AG04450 (cell line): ENCODE measurements around the gene STKLD1. TPM values are rescaled to one million over a fixed set of nuclear protein-coding genes. Genes with fewer than 3 reads are reported as not detected.
"Not testable (repeated sequence)": the region's sequence is repeated elsewhere in the genome, so short reads cannot be mapped to it uniquely, and the experiment has no call there.

ENCODE experiments used
- CTCF ChIA-PET: fragments of 300-600, 350-600 bp; formaldehyde crosslinking; extraction: SDS; loops from one replicate; lab custom pipeline; 2022; ENCODE audit warnings: antibody characterized with exemption, inconsistent platforms; lab: Charles Lee
- POLR2A ChIA-PET: fragments of 350-600 bp; formaldehyde crosslinking; extraction: SDS; loops from one replicate; lab custom pipeline; 2021; ENCODE audit warnings: antibody characterized with exemption, inconsistent platforms; lab: Yijun Ruan, JAX
- DNase-seq: peaks from one replicate; pipeline ENCODE4 v3.0.0-alpha.2; 2011; ENCODE audit warnings: low read depth, low spot score
- H3K27ac ChIP-seq: one replicate; pipeline ENCODE4 v1.5.1; 2012; ENCODE audit warnings: low read depth, low read length, control low read depth
- H3K27me3 ChIP-seq: one replicate; pipeline ENCODE4 v1.6.0; 2012; ENCODE audit warnings: low read length; ENCODE audit not compliant: control insufficient read depth, insufficient read depth
- H3K4me3 ChIP-seq: 2 replicates; pipeline ENCODE4 v1.5.1; 2011; ENCODE audit warnings: mild to moderate bottlenecking, low read depth, low read length, control low read depth
- H3K9me3 ChIP-seq: 2 replicates; pipeline ENCODE4 v1.5.1; 2012; ENCODE audit warnings: low read length; ENCODE audit not compliant: control insufficient read depth, insufficient read depth
- polyA plus RNA-seq: library from polyadenylated mRNA; depleted of rRNA; stranded (reverse); fragments of >200 nt; gene quantifications from 2 replicates; pipeline ENCODE4 v1.2.3, GENCODE V29; 2011
- TF ChIP-seq, protein P1 (sequence below): IDR thresholded peaks from 2 replicates; pipeline ENCODE4 v1.5.1; 2011; ENCODE audit warnings: low read depth, low read length, control low read depth, inconsistent platforms

STKLD1 gene
- polyA plus RNA-seq, 1 experiment, result 0.95 TPM

DNA sequence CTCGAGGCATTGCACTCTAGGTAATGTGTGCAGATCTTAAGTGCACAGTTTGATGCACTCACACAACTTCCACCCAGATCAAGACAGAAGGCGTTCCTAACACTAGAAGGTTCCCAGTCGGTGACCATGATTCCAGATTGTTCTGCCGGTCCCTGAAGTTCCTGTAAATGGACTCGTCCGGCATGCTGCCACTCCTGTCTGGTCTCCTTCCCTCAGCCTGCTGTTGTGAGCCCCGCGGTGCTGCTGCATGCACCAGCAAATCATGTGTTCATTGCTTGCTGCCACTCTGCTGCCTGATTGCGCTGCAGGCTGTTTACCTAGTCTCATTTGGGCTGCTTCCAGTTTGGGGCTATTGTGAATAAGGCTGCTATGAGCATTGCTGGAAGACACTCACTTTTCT lies 11.5 kb downstream of the STKLD1 start:
- POLR2A ChIA-PET, result no interaction called here
- no peak for DNase-seq
- H3K27me3 ChIP-seq, result peaks cover 3% of the 10 kb centered on the region
- CTCF ChIA-PET, result no interaction called here
- H3K4me3 ChIP-seq, result no peak overlapping the region
- no peaks in the 10 kb centered on the region for H3K9me3 ChIP-seq
- TF ChIP-seq, protein P1, sequence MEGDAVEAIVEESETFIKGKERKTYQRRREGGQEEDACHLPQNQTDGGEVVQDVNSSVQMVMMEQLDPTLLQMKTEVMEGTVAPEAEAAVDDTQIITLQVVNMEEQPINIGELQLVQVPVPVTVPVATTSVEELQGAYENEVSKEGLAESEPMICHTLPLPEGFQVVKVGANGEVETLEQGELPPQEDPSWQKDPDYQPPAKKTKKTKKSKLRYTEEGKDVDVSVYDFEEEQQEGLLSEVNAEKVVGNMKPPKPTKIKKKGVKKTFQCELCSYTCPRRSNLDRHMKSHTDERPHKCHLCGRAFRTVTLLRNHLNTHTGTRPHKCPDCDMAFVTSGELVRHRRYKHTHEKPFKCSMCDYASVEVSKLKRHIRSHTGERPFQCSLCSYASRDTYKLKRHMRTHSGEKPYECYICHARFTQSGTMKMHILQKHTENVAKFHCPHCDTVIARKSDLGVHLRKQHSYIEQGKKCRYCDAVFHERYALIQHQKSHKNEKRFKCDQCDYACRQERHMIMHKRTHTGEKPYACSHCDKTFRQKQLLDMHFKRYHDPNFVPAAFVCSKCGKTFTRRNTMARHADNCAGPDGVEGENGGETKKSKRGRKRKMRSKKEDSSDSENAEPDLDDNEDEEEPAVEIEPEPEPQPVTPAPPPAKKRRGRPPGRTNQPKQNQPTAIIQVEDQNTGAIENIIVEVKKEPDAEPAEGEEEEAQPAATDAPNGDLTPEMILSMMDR, result no peak
- H3K27ac ChIP-seq, result no peak overlapping the region

- Histone ChIP-seq H3K9me3 (no peaks in the 10 kb centered on the region), H3K27ac (no peak overlapping the region), H3K27me3 (peaks cover 5% of the 10 kb centered on the region), H3K4me3 (no peak overlapping the region)
- TF ChIP-seq, protein P1, result no peak
- no peak for DNase-seq
- CTCF ChIA-PET, result no interaction called here
- POLR2A ChIA-PET, result no interaction called here
Observed at GRCh38 chr9:133389025-133389557, 12.9 kb downstream of the STKLD1 start.

GRCh38 chr9:133389562-133389961 lies 13.4 kb downstream of the STKLD1 start:
- H3K27ac ChIP-seq, result no peak overlapping the region
- TF ChIP-seq, protein P1, result no peak
- ChIA-PET POLR2A (no interaction called here), CTCF (no interaction called here)
- no peaks in the 10 kb centered on the region for H3K9me3 ChIP-seq
- no peak for DNase-seq
- H3K4me3 ChIP-seq, result no peak overlapping the region
- peaks cover 5% of the 10 kb centered on the region for H3K27me3 ChIP-seq

- DNase-seq, result no peak
- Histone ChIP-seq H3K4me3 (no peak overlapping the region), H3K27me3 (peaks cover 5% of the 10 kb centered on the region), H3K27ac (no peak overlapping the region), H3K9me3 (no peaks in the 10 kb centered on the region)
- ChIA-PET POLR2A (no interaction called here), CTCF (interaction anchor here (0.7 kb wide), 1 partner anchor 26 kb away, joined by 4 read pairs; no protein-coding TSS in a partner anchor)
- TF ChIP-seq, protein P1, result no peak
Observed at GRCh38 chr9:133390713-133391112, 14.5 kb downstream of the STKLD1 start.

DNA sequence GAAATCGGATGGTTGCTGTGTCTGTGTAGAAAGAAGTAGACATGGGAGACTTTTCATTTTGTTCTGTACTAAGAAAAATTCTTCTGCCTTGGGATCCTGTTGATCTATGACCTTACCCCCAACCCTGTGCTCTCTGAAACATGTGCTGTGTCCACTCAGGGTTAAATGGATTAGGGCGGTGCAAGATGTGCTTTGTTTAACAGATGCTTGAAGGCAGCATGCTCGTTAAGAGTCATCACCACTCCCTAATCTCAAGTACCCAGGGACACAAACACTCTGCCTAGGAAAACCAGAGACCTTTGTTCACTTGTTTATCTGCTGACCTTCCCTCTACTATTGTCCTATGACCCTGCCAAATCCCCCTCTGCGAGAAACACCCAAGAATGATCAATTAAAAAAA lies 15.3 kb downstream of the STKLD1 start:
- H3K27me3 ChIP-seq, DNase-seq, H3K9me3 ChIP-seq, POLR2A ChIA-PET, H3K4me3 ChIP-seq, H3K27ac ChIP-seq, CTCF ChIA-PET: not testable (repeated sequence)

DNA sequence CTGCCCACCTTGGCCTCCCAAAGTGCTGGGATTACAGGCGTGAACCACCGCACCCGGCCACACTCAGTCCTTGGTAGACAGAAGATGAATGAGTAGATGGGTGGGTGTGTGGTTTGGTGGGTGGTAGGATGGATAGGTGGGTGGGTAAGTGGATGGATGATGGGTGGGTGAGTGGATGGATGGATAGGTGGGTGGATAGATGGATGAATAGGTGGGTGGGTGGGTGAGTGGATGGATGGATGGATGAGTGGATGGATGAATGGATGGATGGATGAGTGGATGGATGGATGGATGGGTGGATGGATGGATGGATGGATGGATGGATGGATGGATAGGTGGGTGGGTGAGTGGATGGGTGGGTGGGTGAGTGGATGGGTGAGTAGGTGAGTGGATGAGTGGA lies 16.1 kb downstream of the STKLD1 start:
- peaks cover 10% of the 10 kb centered on the region for H3K27me3 ChIP-seq
- DNase-seq, H3K9me3 ChIP-seq, H3K27ac ChIP-seq, H3K4me3 ChIP-seq, POLR2A ChIA-PET, CTCF ChIA-PET: not testable (repeated sequence)
